Stimulated activated CD4-positive, alpha-beta T cell treated with anti-CD3 and anti-CD28 coated beads, TNF-alpha, amount 100 ng/mL, for 24 hours (primary cell): ENCODE results near the gene SLA2.
"Not testable (repeated sequence)": the region's sequence is repeated elsewhere in the genome, so short reads cannot be mapped to it uniquely, and the experiment has no call there.

Experiments used
- DNase-seq, 3 experiments: peaks; one replicate each; pipeline ENCODE4 v3.0.0-alpha.2; 2020; ENCODE audit warnings: low read depth in 3 of 3

SLA2 gene

GRCh38 chr20:36608388-36608728 lies 37.6 kb downstream of the SLA2 start:
- not testable (repeated sequence) for DNase-seq

- no peak for DNase-seq
These were observed 38.2 kb downstream of the SLA2 start for GRCh38 chr20:36607586-36608387.

- DNase-seq: no peak
These were observed 39.6 kb downstream of the SLA2 start for GRCh38 chr20:36606158-36607066.

GRCh38 chr20:36605399-36606157 lies 40.4 kb downstream of the SLA2 start, which contains the start of gene RAB5IF:
Gene RAB5IF, plus strand, starts transcription at chr20:36605779. Its CDS starts 173 bp downstream, at chr20:36605952.
- peak; percentile 99 for DNase-seq

- peak; percentile 18 to 45 (median 21) for DNase-seq
These were observed 41.0 kb downstream of the SLA2 start for GRCh38 chr20:36604952-36605398.

- no peak for DNase-seq
These were observed 44.5 kb downstream of the SLA2 start for GRCh38 chr20:36601540-36601939.

- no peak for DNase-seq
These were observed 46.1 kb downstream of the SLA2 start for GRCh38 chr20:36599912-36600345.

GRCh38 chr20:36593347-36593929 lies 52.6 kb downstream of the SLA2 start:
- DNase-seq: no peak

- DNase-seq: peak in 1 of 3 experiments; percentile 44
These were observed 53.9 kb downstream of the SLA2 start for GRCh38 chr20:36591854-36592641.

GRCh38 chr20:36591281-36591680 lies 54.7 kb downstream of the SLA2 start:
- DNase-seq: no peak

- no peak for DNase-seq
These were observed 58.5 kb downstream of the SLA2 start for GRCh38 chr20:36587388-36588070.

- no peak for DNase-seq
These were observed 60.4 kb downstream of the SLA2 start for GRCh38 chr20:36585410-36586125.

- DNase-seq: no peak
These were observed 61.9 kb downstream of the SLA2 start for GRCh38 chr20:36584018-36584481.

- no peak for DNase-seq
These were observed 63.2 kb downstream of the SLA2 start for GRCh38 chr20:36582821-36583220.

- no peak for DNase-seq
These were observed 63.7 kb downstream of the SLA2 start for GRCh38 chr20:36582322-36582721.

- no peak for DNase-seq
These were observed 65.9 kb downstream of the SLA2 start for GRCh38 chr20:36579996-36580545.

- DNase-seq: no peak
These were observed 67.5 kb downstream of the SLA2 start for GRCh38 chr20:36578356-36579041.

- DNase-seq: no peak
These were observed 69.9 kb downstream of the SLA2 start for GRCh38 chr20:36576081-36576445.
